Measurements from ENCODE around the gene BPNT1.

DNA sequence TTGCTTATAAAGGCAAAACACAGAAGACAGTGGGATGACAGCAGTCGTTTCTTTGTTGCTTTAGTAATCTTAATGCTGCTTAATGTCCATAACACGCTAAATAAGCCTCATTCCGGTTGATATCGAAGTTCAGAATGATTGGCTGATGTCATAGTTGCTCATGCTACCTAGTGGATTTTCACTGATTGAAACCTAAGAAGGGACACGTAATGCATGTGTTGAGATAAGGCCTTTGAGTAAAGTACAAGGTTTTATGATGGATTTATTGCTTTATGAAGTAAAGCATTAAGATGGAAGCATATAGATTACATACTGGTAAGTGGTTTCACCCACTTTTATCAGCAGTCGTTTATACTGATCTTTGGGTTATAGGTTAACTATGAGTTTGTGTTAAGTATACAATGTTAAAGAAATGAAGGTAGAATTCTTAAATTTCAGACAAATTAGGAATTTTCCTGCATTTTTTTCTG is 29.5 kb upstream of the BPNT1 start:
- TF ChIP-seq, protein P1, sequence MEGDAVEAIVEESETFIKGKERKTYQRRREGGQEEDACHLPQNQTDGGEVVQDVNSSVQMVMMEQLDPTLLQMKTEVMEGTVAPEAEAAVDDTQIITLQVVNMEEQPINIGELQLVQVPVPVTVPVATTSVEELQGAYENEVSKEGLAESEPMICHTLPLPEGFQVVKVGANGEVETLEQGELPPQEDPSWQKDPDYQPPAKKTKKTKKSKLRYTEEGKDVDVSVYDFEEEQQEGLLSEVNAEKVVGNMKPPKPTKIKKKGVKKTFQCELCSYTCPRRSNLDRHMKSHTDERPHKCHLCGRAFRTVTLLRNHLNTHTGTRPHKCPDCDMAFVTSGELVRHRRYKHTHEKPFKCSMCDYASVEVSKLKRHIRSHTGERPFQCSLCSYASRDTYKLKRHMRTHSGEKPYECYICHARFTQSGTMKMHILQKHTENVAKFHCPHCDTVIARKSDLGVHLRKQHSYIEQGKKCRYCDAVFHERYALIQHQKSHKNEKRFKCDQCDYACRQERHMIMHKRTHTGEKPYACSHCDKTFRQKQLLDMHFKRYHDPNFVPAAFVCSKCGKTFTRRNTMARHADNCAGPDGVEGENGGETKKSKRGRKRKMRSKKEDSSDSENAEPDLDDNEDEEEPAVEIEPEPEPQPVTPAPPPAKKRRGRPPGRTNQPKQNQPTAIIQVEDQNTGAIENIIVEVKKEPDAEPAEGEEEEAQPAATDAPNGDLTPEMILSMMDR (IDR thresholded peaks at IDR 0.05), result no peak
- no peak for TF ChIP-seq POLR2A (IDR thresholded peaks at IDR 0.05)
